Lower lobe of right lung (tissue), 2 donors: ENCODE results near the gene CUX1. TPM values are rescaled to one million over a fixed set of nuclear protein-coding genes. Genes with fewer than 3 reads are reported as not detected.

Experiments used
- ATAC-seq, 2 donors: fragments of 200-7000 bp; cut with Tn5 transposase; one replicate each; pipeline ENCODE4 v1.9.1; 2020 to 2022; ENCODE audit warnings: mild to moderate bottlenecking in 2 of 2, moderate library complexity in 2 of 2
- DNase-seq: peaks from one replicate; pipeline ENCODE4 v3.0.0-alpha.2; 2020
- H3K27ac ChIP-seq: fragments of 200-600 bp; one replicate; pipeline ENCODE4 v1.8.0; 2022
- H3K27me3 ChIP-seq: fragments of 200-600 bp; one replicate; pipeline ENCODE4 v1.8.0; 2022; ENCODE audit warnings: low read depth
- H3K36me3 ChIP-seq: fragments of 200-600 bp; one replicate; pipeline ENCODE4 v1.8.0; 2022; ENCODE audit warnings: mild to moderate bottlenecking
- H3K4me1 ChIP-seq: fragments of 200-600 bp; one replicate; pipeline ENCODE4 v1.8.0; 2022
- H3K4me3 ChIP-seq: fragments of 200-600 bp; one replicate; pipeline ENCODE4 v1.8.0; 2022; ENCODE audit warnings: mild to moderate bottlenecking
- H3K9me3 ChIP-seq: fragments of 200-600 bp; one replicate; pipeline ENCODE4 v1.8.0; 2022
- intact Hi-C: fragments of 100-400 bp; cut with DNase I; formaldehyde crosslinking; loops from one replicate; pipeline ENCODE4 v1.11.0; 2022
- total RNA-seq: library from RNA; stranded (reverse); fragmentation: NEBNext Ultra II Directional; extraction: Animal tissue kit (Norgen Biotek cat#: 25700); gene quantifications from one replicate; pipeline ENCODE4 v1.2.1, GENCODE V29; 2021
- TF ChIP-seq, protein P1 (sequence below): fragments of 200-600 bp; IDR thresholded peaks from one replicate; pipeline ENCODE4 v1.8.0; 2022; ENCODE audit warnings: antibody characterized with exemption, mild to moderate bottlenecking
- donor health status: DM: no; HTN: yes; CAD: no; lungs with severe emphysema.

Gene CUX1
- total RNA-seq, 1 donor from 2014 or later = 118 TPM

GRCh38 chr7:102117743-102118142, 300.3 kb downstream of the CUX1 start:
- TF ChIP-seq, protein P1, sequence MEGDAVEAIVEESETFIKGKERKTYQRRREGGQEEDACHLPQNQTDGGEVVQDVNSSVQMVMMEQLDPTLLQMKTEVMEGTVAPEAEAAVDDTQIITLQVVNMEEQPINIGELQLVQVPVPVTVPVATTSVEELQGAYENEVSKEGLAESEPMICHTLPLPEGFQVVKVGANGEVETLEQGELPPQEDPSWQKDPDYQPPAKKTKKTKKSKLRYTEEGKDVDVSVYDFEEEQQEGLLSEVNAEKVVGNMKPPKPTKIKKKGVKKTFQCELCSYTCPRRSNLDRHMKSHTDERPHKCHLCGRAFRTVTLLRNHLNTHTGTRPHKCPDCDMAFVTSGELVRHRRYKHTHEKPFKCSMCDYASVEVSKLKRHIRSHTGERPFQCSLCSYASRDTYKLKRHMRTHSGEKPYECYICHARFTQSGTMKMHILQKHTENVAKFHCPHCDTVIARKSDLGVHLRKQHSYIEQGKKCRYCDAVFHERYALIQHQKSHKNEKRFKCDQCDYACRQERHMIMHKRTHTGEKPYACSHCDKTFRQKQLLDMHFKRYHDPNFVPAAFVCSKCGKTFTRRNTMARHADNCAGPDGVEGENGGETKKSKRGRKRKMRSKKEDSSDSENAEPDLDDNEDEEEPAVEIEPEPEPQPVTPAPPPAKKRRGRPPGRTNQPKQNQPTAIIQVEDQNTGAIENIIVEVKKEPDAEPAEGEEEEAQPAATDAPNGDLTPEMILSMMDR = no peak
- no peak for DNase-seq
- Histone ChIP-seq H3K27me3 (no peaks in the 10 kb centered on the region), H3K4me1 (peaks cover 20% of the 10 kb centered on the region), H3K4me3 (no peak overlapping the region), H3K27ac (no peak overlapping the region), H3K9me3 (no peaks in the 10 kb centered on the region), H3K36me3 (peaks cover 48% of the 10 kb centered on the region)
- no peak for ATAC-seq
- intact Hi-C loops = no loop called here

DNA sequence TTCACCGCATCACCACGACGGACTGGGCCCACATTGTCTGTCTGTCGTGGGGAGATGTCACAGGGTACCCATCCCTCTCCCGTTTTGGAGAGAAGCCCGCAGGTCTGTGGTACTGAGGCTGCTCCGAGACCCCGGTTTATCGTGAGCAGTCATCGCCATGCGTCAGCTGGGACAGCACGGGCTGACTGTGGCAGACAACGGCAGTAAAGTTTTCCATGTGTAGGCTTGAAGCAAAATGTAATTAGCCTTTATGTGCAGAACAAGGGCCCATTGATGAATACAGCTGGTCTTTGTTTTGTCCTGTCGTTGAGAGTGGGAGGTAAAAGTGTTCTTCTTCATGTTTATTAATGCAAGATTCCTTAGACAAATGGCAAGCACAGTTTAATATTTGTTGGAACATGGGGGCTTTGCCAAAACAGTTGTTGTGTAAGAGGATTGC, 301.8 kb downstream of the CUX1 start:
- intact Hi-C loops = no loop called here
- DNase-seq (no peak), ATAC-seq (no peak)

DNA sequence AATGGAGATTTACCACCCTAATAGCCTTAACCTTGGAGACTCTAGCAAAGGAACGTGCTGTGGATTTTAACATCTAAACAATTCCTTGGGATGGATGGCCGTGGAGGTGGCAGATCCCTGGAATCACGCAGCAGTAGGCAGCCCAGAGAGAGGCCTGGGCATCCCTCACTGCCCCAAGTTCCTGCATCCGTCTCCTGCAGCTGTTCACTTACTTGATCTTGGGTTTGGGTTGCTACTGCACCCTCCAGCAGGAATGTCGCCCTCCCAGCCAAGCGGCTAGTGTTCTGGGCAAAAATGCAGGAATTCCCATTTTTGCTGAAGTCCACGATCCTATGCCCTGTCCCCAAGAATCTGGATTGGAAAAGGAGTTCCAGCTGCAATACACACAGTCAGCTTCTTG, 302.5 kb downstream of the CUX1 start:
- ATAC-seq (no peak), DNase-seq (no peak)
- H3K9me3 ChIP-seq = no peaks in the 10 kb centered on the region
- H3K27ac ChIP-seq = no peak overlapping the region
- no peaks in the 10 kb centered on the region for H3K27me3 ChIP-seq
- H3K4me3 ChIP-seq = no peak overlapping the region
- intact Hi-C loops = no loop called here
- TF ChIP-seq, protein P1 = no peak
- peaks cover 26% of the 10 kb centered on the region for H3K36me3 ChIP-seq
- peaks cover 22% of the 10 kb centered on the region for H3K4me1 ChIP-seq

More for the DNA sequence above, 301.8 kb downstream of the CUX1 start:
- H3K27ac ChIP-seq = no peak overlapping the region
- H3K36me3 ChIP-seq = peaks cover 33% of the 10 kb centered on the region
- H3K9me3 ChIP-seq = no peaks in the 10 kb centered on the region
- TF ChIP-seq, protein P1 = no peak
- H3K4me3 ChIP-seq = no peak overlapping the region
- peaks cover 22% of the 10 kb centered on the region for H3K4me1 ChIP-seq
- H3K27me3 ChIP-seq = no peaks in the 10 kb centered on the region

DNA sequence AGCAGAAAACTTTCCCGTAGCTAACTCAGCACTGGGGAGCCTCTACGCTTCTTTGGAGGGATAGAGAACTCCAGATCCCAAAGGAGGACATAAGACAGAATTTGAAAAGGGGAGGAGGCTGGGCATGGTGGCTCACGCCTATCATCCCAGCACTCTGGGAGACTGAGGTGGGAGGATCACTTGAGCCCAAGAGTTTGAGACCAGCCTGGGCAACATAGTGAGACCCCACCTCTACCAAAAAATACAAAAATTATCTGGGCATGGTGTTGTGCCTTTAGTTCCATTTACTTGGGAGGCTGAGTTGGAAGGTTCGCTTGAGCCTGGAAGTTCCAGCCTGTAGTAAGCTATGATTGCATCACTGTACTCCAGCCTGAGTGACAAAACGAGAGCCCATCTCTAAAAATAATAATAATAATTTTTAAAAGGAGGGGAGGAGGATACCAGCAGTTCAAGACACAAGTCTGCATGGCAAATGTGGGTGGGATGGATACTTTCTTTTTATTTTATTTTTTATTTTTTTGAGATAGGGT, 303.3 kb downstream of the CUX1 start:
- ATAC-seq (no peak), DNase-seq (no peak)
- H3K4me1 ChIP-seq = peaks cover 22% of the 10 kb centered on the region
- intact Hi-C loops = no loop called here
- no peak overlapping the region for H3K4me3 ChIP-seq
- H3K27me3 ChIP-seq = no peaks in the 10 kb centered on the region
- H3K27ac ChIP-seq = peak overlapping the region; percentile 56
- H3K36me3 ChIP-seq = peaks cover 18% of the 10 kb centered on the region
- TF ChIP-seq, protein P1 = no peak
- H3K9me3 ChIP-seq = no peaks in the 10 kb centered on the region

DNA sequence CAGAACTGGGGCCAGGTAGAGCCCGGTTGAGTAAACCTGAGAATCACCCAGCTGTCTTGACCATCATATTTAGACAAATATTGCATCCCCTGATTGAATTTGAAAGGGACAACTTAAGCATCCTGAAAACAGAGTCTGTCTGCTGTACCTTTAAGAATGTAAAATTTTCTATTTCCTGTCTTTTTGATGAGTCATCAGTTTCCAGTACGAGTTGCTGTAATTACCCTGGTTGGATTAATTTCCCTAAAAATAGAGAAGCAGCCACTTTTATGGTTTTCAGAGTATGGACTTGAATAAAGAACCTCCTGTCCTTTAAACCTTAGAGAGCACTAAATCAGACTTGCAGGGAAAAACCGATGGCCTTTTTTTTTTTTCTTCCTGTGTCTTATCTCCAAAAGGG, 304.6 kb downstream of the CUX1 start:
- H3K27ac ChIP-seq = peak overlapping the region; percentile 56
- intact Hi-C loops = no loop called here
- no peak for ATAC-seq

More for the DNA sequence above, 304.6 kb downstream of the CUX1 start:
- no peaks in the 10 kb centered on the region for H3K27me3 ChIP-seq
- H3K9me3 ChIP-seq = no peaks in the 10 kb centered on the region
- DNase-seq = no peak
- peaks cover 22% of the 10 kb centered on the region for H3K4me1 ChIP-seq
- TF ChIP-seq, protein P1 = no peak
- no peak overlapping the region for H3K4me3 ChIP-seq
- peaks cover 5% of the 10 kb centered on the region for H3K36me3 ChIP-seq
